Sigmoid colon (tissue), 7 donors: ENCODE measurements around the gene ZC3H8. TPM values are rescaled to one million over a fixed set of nuclear protein-coding genes. Genes with fewer than 3 reads are reported as not detected.

Experiments
- DNase-seq: peaks from one replicate; pipeline ENCODE4 v3.0.0-alpha.2; 2019
- H3K27ac ChIP-seq, 4 donors: fragments of 200-600 bp; sonication (generic); one replicate each; pipeline ENCODE4 v1.5.1; 2016 to 2019; ENCODE audit warnings: mild to moderate bottlenecking in 1 of 4
- H3K27me3 ChIP-seq, 3 donors: fragments of 200-600 bp; sonication (generic); one replicate each; pipeline ENCODE4 v1.5.1; 2019; ENCODE audit warnings: mild to moderate bottlenecking in 1 of 3
- H3K36me3 ChIP-seq, 4 donors: fragments of 200-600 bp; sonication (generic); one replicate each; pipeline ENCODE4 v1.5.1; 2016 to 2019
- H3K4me1 ChIP-seq, 4 donors: fragments of 200-600 bp; sonication (generic); one replicate each; pipeline ENCODE4 v1.5.1; 2017 to 2019
- H3K4me3 ChIP-seq, 4 donors: fragments of 200-600 bp; sonication (generic); one replicate each; pipeline ENCODE4 v1.5.1; 2017 to 2019; ENCODE audit warnings: mild to moderate bottlenecking in 2 of 4, moderate library complexity in 1 of 4
- H3K9me3 ChIP-seq, 4 donors: fragments of 200-600 bp in 3 of 4; sonication (generic) in 3 of 4; one replicate each; pipeline versions ENCODE4 v1.5.1 to v1.6.1; 2013 to 2019
- EP300 ChIP-seq, 4 donors: sonication (generic); formaldehyde crosslinking; IDR thresholded peaks; one replicate each; pipeline ENCODE4 v1.6.1; 2017; ENCODE audit warnings: antibody characterized with exemption in 4 of 4
- POLR2A ChIP-seq, 2 donors: fragments of 450-650 bp; IDR thresholded peaks; one replicate each; pipeline ENCODE4 v1.6.1; 2016; ENCODE audit warnings: antibody characterized with exemption in 2 of 2, mild to moderate bottlenecking in 2 of 2, moderate library complexity in 2 of 2
- POLR2AphosphoS5 ChIP-seq, 4 donors: sonication (generic); formaldehyde crosslinking; IDR thresholded peaks; one replicate each; pipeline ENCODE4 v1.6.1; 2017; ENCODE audit warnings: antibody characterized with exemption in 4 of 4
- WGBS, 2 donors: extraction: QIAGEN DNeasy Blood & Tissue Kit; methylation state at CpG; one replicate each; pipeline ENCODE4 v1.1.7; 2013; 5-methylcytosine and 5-hydroxymethylcytosine counted together
- intact Hi-C: fragments of 100-400 bp; cut with DNase I; formaldehyde crosslinking; loops from one replicate; pipeline ENCODE4 v1.15.1; 2023
- polyA plus RNA-seq, 3 donors: library from polyadenylated mRNA; stranded (reverse); fragments of 200-250 nt; gene quantifications; one replicate each; pipeline ENCODE4 v1.2.3, GENCODE V29; 2013
- total RNA-seq, 4 donors: library from RNA; depleted of rRNA; stranded (reverse); fragments of >200 nt; gene quantifications; one replicate each; pipeline ENCODE4 v1.1.0, GENCODE V29; 2016
- TF ChIP-seq, protein P1 (sequence below), 4 experiments: fragments of 450-650 bp in 3 of 4; fragments of 200-600 bp in 1 of 4; IDR thresholded peaks; one replicate each; pipeline ENCODE4 v1.5.1; 2016 to 2019; ENCODE audit warnings: antibody characterized with exemption in 4 of 4, mild to moderate bottlenecking in 3 of 4, moderate library complexity in 2 of 4
- donor health status: healthy with polysubstance abuse.
- donor health status: Bipolar disorder and iron deficiency.
- donor health status: healthy.

The ZC3H8 gene
- total and polyA plus RNA-seq, 7 donors, result 2.7 to 22.2 (median 9.4) TPM

GRCh38 chr2:112194482-112194881, 60.4 kb downstream of the ZC3H8 start:
- no peaks in the 10 kb centered on the region for H3K9me3 ChIP-seq
- no peak overlapping the region for H3K4me3 ChIP-seq
- no peak for DNase-seq
- H3K27me3 ChIP-seq, result no peaks in the 10 kb centered on the region
- no peak overlapping the region for H3K27ac ChIP-seq
- no peak for TF ChIP-seq POLR2AphosphoS5 (IDR thresholded peaks at IDR 0.05)
- TF ChIP-seq, protein P1, sequence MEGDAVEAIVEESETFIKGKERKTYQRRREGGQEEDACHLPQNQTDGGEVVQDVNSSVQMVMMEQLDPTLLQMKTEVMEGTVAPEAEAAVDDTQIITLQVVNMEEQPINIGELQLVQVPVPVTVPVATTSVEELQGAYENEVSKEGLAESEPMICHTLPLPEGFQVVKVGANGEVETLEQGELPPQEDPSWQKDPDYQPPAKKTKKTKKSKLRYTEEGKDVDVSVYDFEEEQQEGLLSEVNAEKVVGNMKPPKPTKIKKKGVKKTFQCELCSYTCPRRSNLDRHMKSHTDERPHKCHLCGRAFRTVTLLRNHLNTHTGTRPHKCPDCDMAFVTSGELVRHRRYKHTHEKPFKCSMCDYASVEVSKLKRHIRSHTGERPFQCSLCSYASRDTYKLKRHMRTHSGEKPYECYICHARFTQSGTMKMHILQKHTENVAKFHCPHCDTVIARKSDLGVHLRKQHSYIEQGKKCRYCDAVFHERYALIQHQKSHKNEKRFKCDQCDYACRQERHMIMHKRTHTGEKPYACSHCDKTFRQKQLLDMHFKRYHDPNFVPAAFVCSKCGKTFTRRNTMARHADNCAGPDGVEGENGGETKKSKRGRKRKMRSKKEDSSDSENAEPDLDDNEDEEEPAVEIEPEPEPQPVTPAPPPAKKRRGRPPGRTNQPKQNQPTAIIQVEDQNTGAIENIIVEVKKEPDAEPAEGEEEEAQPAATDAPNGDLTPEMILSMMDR (IDR thresholded peaks at IDR 0.05), result no peak
- TF ChIP-seq EP300 (IDR thresholded peaks at IDR 0.05), result no peak
- no peaks in the 10 kb centered on the region for H3K4me1 ChIP-seq
- intact Hi-C loops, result no loop called here
- 69 to 88% methylated on average over 4 of the region's 4 CpGs for WGBS, 2 donors
- no peaks in the 10 kb centered on the region for H3K36me3 ChIP-seq

GRCh38 chr2:112194028-112194427, 60.8 kb downstream of the ZC3H8 start:
- WGBS, 2 donors, result 96% methylated on average over 2 of the region's 2 CpGs
- Histone ChIP-seq H3K27ac (no peak overlapping the region), H3K9me3 (no peaks in the 10 kb centered on the region), H3K4me3 (no peak overlapping the region), H3K4me1 (no peaks in the 10 kb centered on the region), H3K36me3 (no peaks in the 10 kb centered on the region), H3K27me3 (no peaks in the 10 kb centered on the region)
- TF ChIP-seq EP300 (IDR thresholded peaks at IDR 0.05) (no peak), POLR2A (IDR thresholded peaks at IDR 0.05) (no peak), POLR2AphosphoS5 (IDR thresholded peaks at IDR 0.05) (no peak)
- TF ChIP-seq, protein P1 (IDR thresholded peaks at IDR 0.05), result no peak
- intact Hi-C loops, result no loop called here
- DNase-seq, result no peak

- H3K27ac ChIP-seq, result no peak overlapping the region
- no peak overlapping the region for H3K4me3 ChIP-seq
- H3K27me3 ChIP-seq, result no peaks in the 10 kb centered on the region
- no peak for DNase-seq
- H3K9me3 ChIP-seq, result no peaks in the 10 kb centered on the region
- TF ChIP-seq EP300 (IDR thresholded peaks at IDR 0.05) (no peak), POLR2A (IDR thresholded peaks at IDR 0.05) (no peak)
- 94 to 96% methylated on average over 3 of the region's 3 CpGs for WGBS, 2 donors
- intact Hi-C loops, result no loop called here
- no peaks in the 10 kb centered on the region for H3K4me1 ChIP-seq
- H3K36me3 ChIP-seq, result no peaks in the 10 kb centered on the region
These were observed 65.8 kb downstream of the ZC3H8 start for GRCh38 chr2:112189001-112189556.

- H3K36me3 ChIP-seq, result no peaks in the 10 kb centered on the region
- WGBS, 2 donors, result 50 to 54% methylated on average over 9 of the region's 9 CpGs
- no peak overlapping the region for H3K27ac ChIP-seq
- H3K9me3 ChIP-seq, result no peaks in the 10 kb centered on the region
- TF ChIP-seq, protein P1 (IDR thresholded peaks at IDR 0.05), result no peak
- TF ChIP-seq EP300 (IDR thresholded peaks at IDR 0.05), result no peak
- no peak for TF ChIP-seq POLR2AphosphoS5 (IDR thresholded peaks at IDR 0.05)
- no peak for TF ChIP-seq POLR2A (IDR thresholded peaks at IDR 0.05)
- H3K4me1 ChIP-seq, result no peaks in the 10 kb centered on the region
- H3K27me3 ChIP-seq, result peaks cover 0 to under 1% (median 0%) of the 10 kb centered on the region in 3 donors
- intact Hi-C loops, result no loop called here
- no peak overlapping the region for H3K4me3 ChIP-seq
- DNase-seq, result no peak
These were observed 66.8 kb downstream of the ZC3H8 start for GRCh38 chr2:112187805-112188596.

DNA sequence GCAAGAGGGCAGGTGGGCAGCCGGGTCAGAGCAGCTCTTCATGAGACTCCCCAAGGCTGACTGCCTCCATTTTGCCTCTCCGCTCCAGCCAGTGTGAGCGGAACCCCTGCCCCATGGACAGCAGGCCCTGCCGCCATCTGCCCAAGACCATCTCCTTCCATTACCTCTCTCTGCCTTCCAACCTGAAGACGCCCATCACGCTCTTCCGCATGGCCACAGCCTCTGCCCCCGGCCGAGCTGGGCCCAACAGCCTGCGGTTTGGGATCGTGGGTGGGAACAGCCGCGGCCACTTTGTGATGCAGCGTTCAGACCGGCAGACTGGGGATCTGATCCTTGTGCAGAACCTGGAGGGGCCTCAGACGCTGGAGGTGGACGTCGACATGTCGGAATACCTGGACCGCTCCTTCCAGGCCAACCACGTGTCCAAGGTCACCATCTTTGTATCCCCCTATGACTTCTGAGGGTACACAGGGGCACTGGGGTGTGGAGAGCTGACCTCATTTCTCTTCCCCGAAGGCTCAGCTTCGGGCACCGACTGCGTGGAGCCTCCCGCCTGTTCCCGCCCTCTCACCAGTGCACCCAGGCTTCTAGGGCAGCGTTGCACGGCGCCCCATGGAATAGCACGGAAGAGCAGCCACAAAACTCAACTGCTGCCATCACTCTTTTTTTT, 67.7 kb downstream of the ZC3H8 start:
- no peaks in the 10 kb centered on the region for H3K36me3 ChIP-seq
- H3K4me3 ChIP-seq, result no peak overlapping the region
- H3K27me3 ChIP-seq, result peaks cover 0 to 5% (median 5%) of the 10 kb centered on the region in 3 donors
- WGBS, 2 donors, result 94 to 97% methylated on average over 31 of the region's 31 CpGs
- H3K9me3 ChIP-seq, result no peaks in the 10 kb centered on the region
- no peaks in the 10 kb centered on the region for H3K4me1 ChIP-seq
- intact Hi-C loops, result no loop called here
- DNase-seq, result no peak
- TF ChIP-seq POLR2A (IDR thresholded peaks at IDR 0.05) (no peak), EP300 (IDR thresholded peaks at IDR 0.05) (no peak), POLR2AphosphoS5 (IDR thresholded peaks at IDR 0.05) (no peak)
- TF ChIP-seq, protein P1 (IDR thresholded peaks at IDR 0.05), result no peak
- no peak overlapping the region for H3K27ac ChIP-seq
